ENCODE data around the gene HSP90AA1. TPM values are rescaled to one million over a fixed set of nuclear protein-coding genes. Genes with fewer than 3 reads are reported as not detected.
"Not testable (repeated sequence)": the region's sequence is repeated elsewhere in the genome, so short reads cannot be mapped to it uniquely, and the experiment has no call there.

The HSP90AA1 gene
- total RNA-seq, 1 experiment from 2014 or later: 671 TPM

DNA sequence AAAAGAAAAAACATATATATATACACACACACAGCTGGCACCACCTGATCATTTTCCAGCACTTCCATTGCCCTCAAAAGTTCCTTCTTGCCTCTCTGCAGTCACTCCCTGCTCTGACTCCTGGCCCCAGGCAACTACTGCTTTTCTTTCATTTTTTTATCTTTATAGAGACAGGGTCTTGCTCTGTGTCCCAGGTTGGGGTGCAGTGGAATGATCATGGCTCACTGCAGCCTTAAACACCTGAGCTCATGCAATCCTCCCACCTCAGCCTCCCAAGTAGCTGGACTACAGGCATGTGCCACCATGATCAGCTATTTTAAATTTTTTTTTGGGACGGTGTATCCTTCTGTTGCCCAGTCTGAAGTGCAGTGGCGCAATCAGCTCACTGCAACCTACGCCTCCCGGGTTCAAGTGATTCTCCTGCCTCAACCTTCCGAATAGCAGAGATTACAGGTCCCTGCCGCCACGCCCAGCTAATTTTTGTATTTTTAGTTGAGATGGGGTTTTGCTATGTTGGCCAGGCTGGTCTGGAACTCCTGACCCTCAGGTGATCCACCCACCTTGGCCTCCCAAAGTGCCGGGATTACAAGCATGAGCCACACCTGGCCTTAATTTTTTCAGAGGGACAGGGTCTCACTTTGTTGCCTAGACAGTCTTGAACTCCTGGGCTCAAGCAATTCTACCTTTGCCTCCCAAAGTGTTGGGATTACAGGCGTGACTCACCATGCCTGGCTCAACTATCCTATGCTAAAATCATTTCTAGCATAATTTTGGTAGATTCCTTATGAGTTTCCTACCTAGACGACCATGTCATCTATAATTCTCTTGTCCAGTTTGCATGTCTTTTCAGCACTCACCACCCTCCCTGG, 7.8 kb downstream of the HSP90AA1 start:
- peaks cover 48% of the 10 kb centered on the region for H3K36me3 ChIP-seq (ENCODE audit: low read depth, low read length)
- no peaks in the 10 kb centered on the region for H3K27me3 ChIP-seq (ENCODE audit: low read length)
- H2AFZ ChIP-seq (ENCODE audit: low read length): no peak overlapping the region
- peak; percentile 11 for ATAC-seq
- no peak overlapping the region for H3K27ac ChIP-seq (ENCODE audit: low read length)
- H3K4me2 ChIP-seq (ENCODE audit: low read length): no peak overlapping the region
- H3K9ac ChIP-seq (ENCODE audit: low read length): no peak overlapping the region
- TF ChIP-seq EZH2phosphoT487 (IDR thresholded peaks at IDR 0.05; ENCODE audit: borderline replicate concordance, low read length): no peak
- TF ChIP-seq, protein P1, sequence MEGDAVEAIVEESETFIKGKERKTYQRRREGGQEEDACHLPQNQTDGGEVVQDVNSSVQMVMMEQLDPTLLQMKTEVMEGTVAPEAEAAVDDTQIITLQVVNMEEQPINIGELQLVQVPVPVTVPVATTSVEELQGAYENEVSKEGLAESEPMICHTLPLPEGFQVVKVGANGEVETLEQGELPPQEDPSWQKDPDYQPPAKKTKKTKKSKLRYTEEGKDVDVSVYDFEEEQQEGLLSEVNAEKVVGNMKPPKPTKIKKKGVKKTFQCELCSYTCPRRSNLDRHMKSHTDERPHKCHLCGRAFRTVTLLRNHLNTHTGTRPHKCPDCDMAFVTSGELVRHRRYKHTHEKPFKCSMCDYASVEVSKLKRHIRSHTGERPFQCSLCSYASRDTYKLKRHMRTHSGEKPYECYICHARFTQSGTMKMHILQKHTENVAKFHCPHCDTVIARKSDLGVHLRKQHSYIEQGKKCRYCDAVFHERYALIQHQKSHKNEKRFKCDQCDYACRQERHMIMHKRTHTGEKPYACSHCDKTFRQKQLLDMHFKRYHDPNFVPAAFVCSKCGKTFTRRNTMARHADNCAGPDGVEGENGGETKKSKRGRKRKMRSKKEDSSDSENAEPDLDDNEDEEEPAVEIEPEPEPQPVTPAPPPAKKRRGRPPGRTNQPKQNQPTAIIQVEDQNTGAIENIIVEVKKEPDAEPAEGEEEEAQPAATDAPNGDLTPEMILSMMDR (conservative IDR thresholded peaks at IDR 0.05; ENCODE audit: low read depth, low read length): no peak
- no peak for TF ChIP-seq EZH2 (IDR thresholded peaks at IDR 0.05; ENCODE audit: low read length, unreplicated experiment)
- H3K9me3 ChIP-seq (ENCODE audit: low read length): no peaks in the 10 kb centered on the region
- no peak overlapping the region for H3K4me3 ChIP-seq (ENCODE audit: low read length)
- ChIA-PET POLR2A (ENCODE audit: unreplicated experiment) (no interaction called here), CTCF (no interaction called here)
- peak; percentile 27 for DNase-seq
- peaks cover 46% of the 10 kb centered on the region for H4K20me1 ChIP-seq (ENCODE audit: low read length)
- intact Hi-C loops (cut with micrococcal nuclease): no loop called here
- H3K4me1 ChIP-seq (ENCODE audit: insufficient read depth, low read length): peaks cover 26% of the 10 kb centered on the region
- H3K9me2 ChIP-seq (replicated peaks; ENCODE audit: low read length): no peaks in the 10 kb centered on the region
- peaks cover 37% of the 10 kb centered on the region for H3F3A ChIP-seq (ENCODE audit: low read length, unreplicated experiment)
- BruUV-seq (replicated peaks): no TSS peak
- peaks cover 26% of the 10 kb centered on the region for H3K79me2 ChIP-seq (ENCODE audit: low read length)

DNA sequence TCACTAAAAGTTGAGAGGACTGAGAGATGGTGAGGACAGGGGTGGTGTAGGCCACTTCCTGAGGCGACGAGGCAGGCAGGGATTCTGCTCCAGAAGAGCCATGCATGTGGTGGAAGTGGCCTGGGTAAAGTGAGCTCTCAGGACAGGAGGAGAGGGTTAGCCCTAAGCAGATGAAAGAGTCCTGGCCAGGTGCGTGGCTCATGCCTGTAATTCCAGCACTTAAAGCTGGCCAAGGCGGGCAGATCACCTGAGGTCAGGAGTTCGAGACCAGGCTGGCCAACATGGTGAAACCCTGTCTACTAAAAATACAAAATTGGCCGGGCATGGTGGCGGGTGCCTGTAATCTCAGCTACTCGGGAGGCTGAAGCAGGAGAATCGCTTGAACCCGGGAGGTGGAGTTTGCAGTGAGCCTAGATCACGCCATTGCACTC, 8.5 kb downstream of the HSP90AA1 start:
- H3K4me2 ChIP-seq (ENCODE audit: low read length); POLR2A ChIA-PET (ENCODE audit: unreplicated experiment); H3K4me3 ChIP-seq (ENCODE audit: low read length); H3K9ac ChIP-seq (ENCODE audit: low read length); intact Hi-C loops (cut with micrococcal nuclease); H3K27me3 ChIP-seq (ENCODE audit: low read length); H3K9me3 ChIP-seq (ENCODE audit: low read length); H3K9me2 ChIP-seq (replicated peaks; ENCODE audit: low read length); H2AFZ ChIP-seq (ENCODE audit: low read length); BruUV-seq (replicated peaks); ATAC-seq; H3K27ac ChIP-seq (ENCODE audit: low read length); CTCF ChIA-PET: not testable (repeated sequence)
- Histone ChIP-seq H3K4me1 (ENCODE audit: insufficient read depth, low read length) (peaks cover 19% of the 10 kb centered on the region), H4K20me1 (ENCODE audit: low read length) (peaks cover 39% of the 10 kb centered on the region), H3K36me3 (ENCODE audit: low read depth, low read length) (peaks cover 41% of the 10 kb centered on the region), H3K79me2 (ENCODE audit: low read length) (peaks cover 19% of the 10 kb centered on the region), H3F3A (ENCODE audit: low read length, unreplicated experiment) (peaks cover 32% of the 10 kb centered on the region)
- DNase-seq: peak; percentile 12

DNA sequence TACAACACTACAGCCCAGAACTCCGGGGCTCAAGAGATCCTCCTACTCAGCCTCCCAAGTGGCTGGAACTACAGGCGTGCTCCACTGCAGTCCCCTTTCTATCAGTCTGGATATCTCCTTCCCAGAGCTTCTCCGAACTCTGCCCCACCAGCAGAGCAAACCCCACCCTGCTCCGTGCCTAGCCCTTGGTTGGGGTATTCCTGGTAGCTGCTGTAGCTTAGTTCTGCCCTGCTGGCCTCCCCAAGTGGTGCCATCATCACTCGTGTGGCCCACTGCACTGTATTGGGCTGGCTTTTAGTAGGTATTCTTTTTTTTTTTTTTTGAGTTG, 9.5 kb downstream of the HSP90AA1 start:
- ATAC-seq (peak; percentile 25), DNase-seq (peak; percentile 31)
- H3F3A ChIP-seq (ENCODE audit: low read length, unreplicated experiment): peaks cover 31% of the 10 kb centered on the region
- CTCF ChIA-PET: no interaction called here
- peaks cover 29% of the 10 kb centered on the region for H4K20me1 ChIP-seq (ENCODE audit: low read length)
- peaks cover 9% of the 10 kb centered on the region; the same call in 1 of the 2 replicates for H3K4me1 ChIP-seq (ENCODE audit: insufficient read depth, low read length)
- no peak overlapping the region for H2AFZ ChIP-seq (ENCODE audit: low read length)
- H3K9ac ChIP-seq (ENCODE audit: low read length): no peak overlapping the region
- H3K4me3 ChIP-seq (ENCODE audit: low read length): no peak overlapping the region
- no TSS peak for BruUV-seq (replicated peaks)
- H3K4me2 ChIP-seq (ENCODE audit: low read length): no peak overlapping the region
- H3K36me3 ChIP-seq (ENCODE audit: low read depth, low read length): peaks cover 31% of the 10 kb centered on the region
- H3K9me2 ChIP-seq (replicated peaks; ENCODE audit: low read length): no peaks in the 10 kb centered on the region
- H3K79me2 ChIP-seq (ENCODE audit: low read length): peaks cover 9% of the 10 kb centered on the region
- intact Hi-C loops (cut with micrococcal nuclease): no loop called here
- TF ChIP-seq, protein P1 (conservative IDR thresholded peaks at IDR 0.05; ENCODE audit: low read depth, low read length): no peak
- TF ChIP-seq EZH2phosphoT487 (IDR thresholded peaks at IDR 0.05; ENCODE audit: borderline replicate concordance, low read length) (no peak), EZH2 (IDR thresholded peaks at IDR 0.05; ENCODE audit: low read length, unreplicated experiment) (no peak)
- H3K27ac ChIP-seq (ENCODE audit: low read length): no peak overlapping the region
- no peaks in the 10 kb centered on the region for H3K9me3 ChIP-seq (ENCODE audit: low read length)
- POLR2A ChIA-PET (ENCODE audit: unreplicated experiment): interaction anchor here (0.7 kb wide), 1 partner anchor 1632 kb away, joined by 6 read pairs; no protein-coding TSS in a partner anchor
- no peaks in the 10 kb centered on the region for H3K27me3 ChIP-seq (ENCODE audit: low read length)
